HG02763 (cell line): ENCODE data around the gene NOL4L.
"Not testable (repeated sequence)": the region's sequence is repeated elsewhere in the genome, so short reads cannot be mapped to it uniquely, and the experiment has no call there.

Experiments
- ATAC-seq: cut with Tn5 transposase; IDR thresholded peaks from one replicate; pipeline ENCODE4 v1.9.1; 2021; ENCODE audit warnings: mild to moderate bottlenecking, moderate library complexity; ENCODE audit not compliant: unreplicated experiment

Gene NOL4L

DNA sequence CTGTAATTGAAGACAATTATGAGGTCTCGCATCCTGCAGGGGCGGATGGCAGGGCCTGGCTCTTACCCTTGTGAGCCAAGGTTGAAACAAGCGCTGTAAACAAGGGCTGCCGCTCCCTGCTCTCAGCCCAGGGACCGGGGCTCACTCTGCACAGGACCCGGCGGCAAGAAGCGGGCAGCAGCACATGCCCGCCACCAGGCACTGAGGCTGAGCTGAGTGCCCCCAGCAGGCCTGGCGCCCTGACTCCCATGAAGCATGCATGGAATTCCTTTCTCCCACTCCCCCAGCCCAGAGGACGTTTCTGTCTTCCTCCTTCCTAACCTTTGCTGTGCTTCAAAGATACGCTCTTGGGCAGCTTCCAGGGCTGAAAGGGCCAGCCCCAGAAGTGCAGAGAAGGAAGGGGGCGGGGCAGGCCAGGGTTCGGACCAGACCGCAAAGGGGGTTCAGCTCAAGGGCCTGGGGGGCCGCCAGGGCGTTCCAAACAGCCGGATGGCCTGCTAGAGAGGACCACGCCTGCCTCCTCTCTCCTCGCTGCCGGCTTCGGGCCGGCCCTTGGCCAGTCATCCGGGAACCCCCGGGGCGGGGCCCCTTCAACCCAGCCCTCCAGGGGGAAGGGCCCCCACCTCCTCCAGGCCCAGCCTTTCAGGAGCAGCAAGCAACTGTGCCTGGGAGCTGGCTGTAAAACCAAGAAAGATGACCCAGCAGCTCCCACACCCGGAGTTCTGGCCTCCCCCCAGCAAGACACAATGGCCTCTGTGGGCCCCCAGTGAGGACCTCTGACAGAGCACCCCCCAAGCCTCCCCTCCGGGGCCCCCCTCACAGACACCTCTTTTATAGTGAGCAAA lies 109.9 kb downstream of the NOL4L start:
- ATAC-seq: no peak

DNA sequence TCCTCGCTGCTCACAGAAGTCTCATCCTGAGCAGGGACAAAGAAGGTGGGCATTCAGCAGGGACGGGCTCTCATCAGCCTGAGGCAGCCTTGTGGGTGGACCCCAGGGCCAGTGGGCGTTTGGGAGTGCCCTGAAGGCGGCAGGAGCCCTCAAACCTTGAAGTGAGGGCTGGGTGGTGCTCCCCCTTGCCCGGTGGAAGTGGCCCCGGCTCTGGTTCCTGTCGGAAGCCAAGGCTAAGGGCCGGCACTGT lies 110.5 kb downstream of the NOL4L start:
- ATAC-seq: no peak

DNA sequence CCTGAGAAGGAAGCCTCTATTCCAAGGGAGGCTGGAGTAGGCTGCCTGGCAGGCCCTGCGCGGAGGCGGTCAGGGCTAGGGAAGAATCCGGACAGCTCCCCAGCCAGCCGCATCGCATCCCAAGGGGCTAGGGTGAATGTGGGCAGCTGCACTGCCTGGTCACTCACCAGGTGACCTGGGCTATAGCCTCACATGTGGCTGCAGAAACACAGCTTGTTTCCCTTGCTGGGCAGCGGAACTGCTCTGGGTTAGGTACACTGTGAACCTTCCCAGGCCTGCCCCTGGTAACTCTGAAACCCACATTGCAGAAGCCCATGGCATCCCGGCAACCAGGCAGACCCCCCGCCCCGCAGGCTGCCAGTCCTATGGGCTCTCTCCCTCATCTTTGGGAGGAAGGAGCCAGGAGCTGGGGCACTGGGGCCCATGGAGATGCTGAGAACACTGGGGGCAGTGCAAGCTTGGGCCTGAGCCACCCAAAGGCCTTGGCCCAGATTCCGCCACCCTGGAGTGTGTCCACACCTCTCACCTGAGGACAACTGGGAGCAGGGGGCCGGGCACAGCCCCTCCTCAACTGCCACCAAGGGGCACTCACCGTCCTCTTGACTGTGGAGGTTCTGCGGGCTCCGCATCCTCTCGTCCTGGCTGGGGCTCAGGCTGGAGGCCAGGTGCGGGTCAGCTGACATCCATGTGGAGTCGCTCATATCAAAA lies 111.0 kb downstream of the NOL4L start:
- no peak for ATAC-seq

DNA sequence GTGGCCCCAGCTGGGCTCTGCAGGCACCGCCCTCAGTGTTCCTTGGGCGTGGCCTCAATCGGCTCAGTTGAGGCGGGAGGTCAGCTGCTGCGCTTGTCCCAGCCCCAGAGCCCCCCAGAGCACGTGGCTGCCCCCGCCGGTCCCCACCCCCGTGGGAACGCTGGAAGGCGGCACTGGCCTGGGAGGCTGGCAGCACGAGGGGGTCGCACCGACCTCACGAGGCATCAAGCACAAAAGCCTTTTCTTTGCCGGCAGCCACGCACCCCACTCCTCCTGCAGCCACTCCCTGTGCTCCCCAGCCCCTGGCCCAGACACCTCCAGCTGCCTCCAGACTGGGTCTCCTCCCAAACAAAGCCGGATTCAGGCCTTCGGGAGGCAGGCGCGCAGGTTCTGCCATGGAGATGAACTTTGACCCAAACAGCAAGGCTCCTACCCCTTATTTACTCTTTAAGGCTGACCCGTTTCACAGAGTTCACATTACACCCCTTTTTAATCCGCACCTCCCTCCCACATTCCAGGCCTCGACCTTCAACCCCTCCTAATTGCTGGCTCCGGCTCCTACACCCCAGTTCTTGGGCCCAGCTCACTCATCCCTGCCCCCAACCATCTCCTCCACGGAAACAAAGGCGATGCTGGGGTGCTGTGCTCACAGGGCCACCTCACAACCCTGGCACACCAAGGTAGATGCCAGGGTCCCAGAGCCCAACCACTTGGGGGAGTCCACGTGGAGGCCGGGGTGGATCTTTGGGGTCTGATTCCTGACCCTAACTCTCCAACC lies 111.7 kb downstream of the NOL4L start:
- no peak for ATAC-seq

- no peak for ATAC-seq
Observed at GRCh38 chr20:32472581-32473207, 112.4 kb downstream of the NOL4L start.

- ATAC-seq: no peak
Observed at GRCh38 chr20:32470940-32471339, 114.2 kb downstream of the NOL4L start.

DNA sequence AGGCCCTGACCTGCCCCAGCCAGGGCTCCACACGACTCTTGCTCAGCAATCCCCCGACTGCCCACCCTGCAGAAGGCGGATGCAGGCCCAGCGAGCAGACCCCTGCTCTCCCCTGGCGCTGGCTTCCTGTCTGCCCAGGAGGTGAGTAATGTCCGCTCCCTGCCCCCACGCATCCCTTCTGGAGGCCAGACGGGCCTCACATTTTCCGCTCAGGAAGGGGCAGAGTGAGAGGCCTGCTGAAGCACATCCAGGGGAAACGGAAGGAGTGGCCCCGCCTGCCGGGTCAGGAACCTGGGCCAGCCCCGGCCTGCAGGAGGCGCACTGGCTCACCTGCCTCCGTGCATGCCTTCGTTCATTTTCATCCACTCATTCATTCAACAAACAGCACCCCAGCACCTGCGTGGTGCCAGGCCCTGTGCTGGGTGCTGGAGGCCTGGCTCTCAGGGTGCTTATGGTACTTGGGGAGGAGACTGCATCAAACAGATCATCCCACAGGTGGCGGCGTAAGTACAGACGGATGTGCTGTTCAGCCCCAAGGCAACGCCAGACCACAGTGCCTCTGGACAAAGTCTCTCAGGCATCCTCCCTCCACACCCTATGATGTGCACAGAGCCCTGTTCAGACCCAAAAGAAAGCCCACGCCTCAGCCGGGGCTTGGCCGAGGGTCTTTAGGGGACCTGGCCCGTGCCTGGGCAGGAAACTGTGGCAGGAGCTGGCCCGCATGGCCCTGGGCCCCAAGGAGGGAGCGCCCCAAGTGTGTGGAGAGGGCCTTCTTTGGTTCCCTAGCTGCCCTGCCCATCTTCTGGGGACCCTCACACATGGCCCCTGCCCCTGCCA lies 114.9 kb downstream of the NOL4L start:
- ATAC-seq: no peak

DNA sequence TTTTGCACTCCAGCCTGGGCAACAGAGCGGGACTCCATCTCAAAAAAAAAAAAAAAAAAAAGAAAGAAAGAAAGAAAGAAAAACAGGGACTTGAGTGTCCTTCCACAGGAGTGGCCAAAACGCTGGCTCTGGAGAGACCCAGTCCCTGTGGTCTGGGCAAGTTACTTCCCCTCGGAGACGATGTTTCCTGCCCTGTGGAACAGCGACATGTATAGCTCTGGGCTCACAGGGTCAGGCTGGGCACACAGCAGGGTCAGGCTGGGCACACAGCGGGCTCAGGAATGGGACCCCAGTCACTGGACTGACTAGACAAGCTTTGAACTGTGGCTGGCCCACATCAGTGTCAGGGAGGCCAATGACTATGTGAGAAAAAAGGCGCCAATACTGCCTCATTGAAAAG lies 116.3 kb downstream of the NOL4L start:
- no peak for ATAC-seq

- ATAC-seq: no peak
Observed at GRCh38 chr20:32468313-32468640, 116.9 kb downstream of the NOL4L start.

- no peak for ATAC-seq
Observed at GRCh38 chr20:32467506-32468312, 117.4 kb downstream of the NOL4L start.

- ATAC-seq: no peak
Observed at GRCh38 chr20:32466739-32467505, 118.2 kb downstream of the NOL4L start.

GRCh38 chr20:32465901-32466675 lies 119.0 kb downstream of the NOL4L start:
- not testable (repeated sequence) for ATAC-seq

- ATAC-seq: no peak
Observed at GRCh38 chr20:32465092-32465900, 119.8 kb downstream of the NOL4L start.

DNA sequence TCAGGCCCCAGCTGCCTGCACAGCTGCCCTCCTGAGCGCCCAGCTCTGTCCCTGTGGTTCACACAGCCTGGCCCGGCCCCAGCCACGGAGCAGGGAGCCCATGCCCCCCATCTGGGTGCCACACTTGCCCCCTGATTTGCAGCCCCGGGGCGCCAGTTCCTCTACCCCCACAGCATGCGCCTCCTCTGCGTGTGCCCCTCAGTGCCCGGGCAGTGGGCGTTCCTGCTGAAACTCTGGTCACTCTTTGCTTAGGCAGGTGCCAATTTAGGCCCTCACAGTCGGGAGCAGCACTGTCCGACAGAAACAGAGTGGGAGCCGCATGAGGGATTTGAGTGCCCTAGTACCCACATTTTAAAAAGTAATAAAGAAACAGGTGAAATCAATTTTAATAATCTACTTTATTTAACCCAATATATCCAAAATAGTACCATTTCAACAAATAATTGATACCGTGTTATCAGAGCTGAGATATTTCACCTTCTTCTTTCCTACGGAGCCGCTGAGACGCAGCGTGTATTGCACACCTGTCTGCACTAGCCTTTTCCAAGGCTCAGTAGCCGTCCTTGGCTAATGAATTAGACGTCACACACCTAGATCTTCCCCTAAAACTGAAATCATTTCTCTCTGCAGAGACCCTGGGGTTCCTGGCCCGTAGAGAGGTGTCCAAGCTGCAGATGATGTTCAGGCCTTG lies 120.6 kb downstream of the NOL4L start:
- ATAC-seq: no peak

DNA sequence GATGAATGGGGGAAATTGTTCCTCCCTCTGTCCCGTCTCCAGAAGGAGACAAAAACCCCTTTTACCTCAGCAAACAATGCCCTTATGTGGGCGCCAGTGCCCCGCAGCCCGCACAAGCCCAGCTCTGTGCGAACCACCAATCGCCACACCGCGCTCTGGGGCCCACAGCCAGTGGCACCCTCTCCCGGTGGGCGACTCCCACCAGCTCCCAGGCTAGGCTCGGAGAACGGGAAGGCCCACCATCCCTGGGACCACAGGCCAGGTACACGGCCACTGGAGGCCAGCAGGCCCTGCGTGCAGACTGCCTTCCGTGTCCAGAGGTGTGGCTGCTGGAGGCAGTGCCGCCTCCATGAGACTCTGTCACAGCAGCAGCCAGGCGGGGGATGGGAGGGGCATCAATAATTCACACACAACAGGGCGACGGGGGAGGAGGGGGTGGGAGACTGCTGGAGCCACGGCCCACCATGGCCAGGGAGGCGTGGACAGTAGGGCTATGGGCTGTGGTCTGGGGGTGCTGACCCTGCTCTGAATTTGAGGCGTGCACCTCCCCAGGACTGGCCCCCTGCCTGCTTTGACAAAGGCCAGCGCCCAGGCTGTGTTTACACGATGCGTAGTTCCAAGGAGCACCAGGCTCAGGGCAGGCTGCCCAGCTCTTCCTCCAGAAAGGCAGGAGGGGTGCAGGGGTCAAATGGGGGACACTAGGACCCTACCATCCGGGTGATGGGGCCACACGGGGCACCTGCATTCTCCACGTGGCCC lies 121.3 kb downstream of the NOL4L start:
- ATAC-seq: no peak
